Ishikawa (cell line): ENCODE data around the gene ADAMTSL1.

Experiments
- FOXM1 ChIP-seq: IDR thresholded peaks from 2 replicates; pipeline ENCODE4 v1.6.1; 2012; ENCODE audit warnings: low read depth, borderline replicate concordance
- TAF1 ChIP-seq: IDR thresholded peaks from 2 replicates; pipeline ENCODE4 v1.6.1; 2012; ENCODE audit warnings: low read depth, mild to moderate bottlenecking
- TEAD4 ChIP-seq: IDR thresholded peaks from 2 replicates; pipeline ENCODE4 v1.6.1; 2012

DNA sequence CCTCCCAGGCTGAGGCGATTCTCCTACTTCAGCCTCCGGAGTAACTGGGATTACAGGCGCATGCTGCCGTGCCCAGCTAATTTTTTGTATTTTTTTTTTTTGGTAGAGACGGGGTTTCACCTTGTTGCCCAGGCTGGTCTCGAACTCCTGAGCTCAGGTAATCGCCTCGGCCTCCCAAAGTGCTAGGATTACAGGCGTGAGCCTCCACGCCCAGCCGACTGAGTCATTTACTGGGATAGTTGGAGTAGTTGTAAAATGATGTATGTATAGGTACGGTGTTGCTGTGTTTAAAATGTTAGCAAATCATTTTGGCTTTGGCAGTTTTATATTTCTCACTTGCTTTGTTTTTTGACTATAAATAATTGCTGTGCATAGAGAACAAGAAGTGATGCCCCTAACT lies 209.4 kb downstream of the ADAMTSL1 start:
- no peak for TF ChIP-seq TAF1
- TF ChIP-seq TEAD4, result no peak
- TF ChIP-seq FOXM1, result no peak
